ENCODE results near the gene ERBB2. TPM values are rescaled to one million over a fixed set of nuclear protein-coding genes. Genes with fewer than 3 reads are reported as not detected.

Gene ERBB2
- total and polyA plus RNA-seq, 2 experiments from 2014 or later, result 30.3 to 55.4 TPM

GRCh38 chr17:39702901-39703893 lies 3.3 kb downstream of the ERBB2 start:
- DNase-seq, result no peak
- no peak overlapping the region for H3K4me2 ChIP-seq (ENCODE audit: unreplicated experiment)
- no peak for TF ChIP-seq EZH2 (IDR thresholded peaks at IDR 0.05; ENCODE audit: insufficient read depth, poor library complexity, severe bottlenecking)
- no peak for TF ChIP-seq EZH2phosphoT487 (IDR thresholded peaks at IDR 0.05; ENCODE audit: insufficient read depth, low read depth)
- H3K4me1 ChIP-seq (ENCODE audit: insufficient read depth), result peaks cover 11% of the 10 kb centered on the region
- no peaks in the 10 kb centered on the region for H4K20me1 ChIP-seq (ENCODE audit: insufficient read depth)
- no peaks in the 10 kb centered on the region for H3K9me3 ChIP-seq (ENCODE audit: low read depth)
- no peaks in the 10 kb centered on the region for H3F3A ChIP-seq (ENCODE audit: insufficient read depth)
- H3K79me2 ChIP-seq (ENCODE audit: insufficient read depth), result peaks cover 74% of the 10 kb centered on the region
- H3K9ac ChIP-seq, result no peak overlapping the region
- in situ Hi-C loops (cut with MboI), result no loop called here
- WGBS, 2 experiments (ENCODE audit: low coverage in 1 of 2, low lambda C conversion rate in 2 of 2, missing lambda C conversion rate in 2 of 2), result 69 to 73% methylated on average over 12 of the region's 12 CpGs
- H3K9me2 ChIP-seq (ENCODE audit: insufficient read depth), result no peaks in the 10 kb centered on the region
- H2AFZ ChIP-seq, result no peak overlapping the region
- H3K27me3 ChIP-seq (replicated peaks; ENCODE audit: insufficient read depth), result no peaks in the 10 kb centered on the region
- H3K27ac ChIP-seq, result no peak overlapping the region
- H3K4me3 ChIP-seq, result no peak overlapping the region
- H3K36me3 ChIP-seq (ENCODE audit: low read depth), result no peaks in the 10 kb centered on the region; the same call in 1 of the 2 replicates

GRCh38 chr17:39703913-39704312 lies 4.0 kb downstream of the ERBB2 start:
- Histone ChIP-seq H3K4me3 (no peak overlapping the region), H3K36me3 (ENCODE audit: low read depth) (no peaks in the 10 kb centered on the region; the same call in 1 of the 2 replicates), H3K79me2 (ENCODE audit: insufficient read depth) (peaks cover 73% of the 10 kb centered on the region), H3K9ac (no peak overlapping the region), H3K4me1 (ENCODE audit: insufficient read depth) (peaks cover 11% of the 10 kb centered on the region), H3K27ac (no peak overlapping the region), H3F3A (ENCODE audit: insufficient read depth) (no peaks in the 10 kb centered on the region), H3K9me2 (ENCODE audit: insufficient read depth) (no peaks in the 10 kb centered on the region), H3K9me3 (ENCODE audit: low read depth) (no peaks in the 10 kb centered on the region), H3K27me3 (replicated peaks; ENCODE audit: insufficient read depth) (no peaks in the 10 kb centered on the region), H2AFZ (no peak overlapping the region), H4K20me1 (ENCODE audit: insufficient read depth) (no peaks in the 10 kb centered on the region), H3K4me2 (ENCODE audit: unreplicated experiment) (no peak overlapping the region)
- in situ Hi-C loops (cut with MboI), result no loop called here
- TF ChIP-seq EZH2 (IDR thresholded peaks at IDR 0.05; ENCODE audit: insufficient read depth, poor library complexity, severe bottlenecking) (no peak), EZH2phosphoT487 (IDR thresholded peaks at IDR 0.05; ENCODE audit: insufficient read depth, low read depth) (no peak)
- WGBS, 2 experiments (ENCODE audit: low coverage in 1 of 2, low lambda C conversion rate in 2 of 2, missing lambda C conversion rate in 2 of 2), result 88 to 97% methylated on average over 5 of the region's 5 CpGs
- no peak for DNase-seq

- in situ Hi-C loops (cut with MboI), result no loop called here
Observed at GRCh38 chr17:39704821-39705551, 5.1 kb downstream of the ERBB2 start.

GRCh38 chr17:39705786-39706348 lies 6.0 kb downstream of the ERBB2 start:
- no peak overlapping the region for H3K4me3 ChIP-seq
- no peak for DNase-seq
- no peak overlapping the region for H2AFZ ChIP-seq
- TF ChIP-seq EZH2 (IDR thresholded peaks at IDR 0.05; ENCODE audit: insufficient read depth, poor library complexity, severe bottlenecking) (no peak), EZH2phosphoT487 (IDR thresholded peaks at IDR 0.05; ENCODE audit: insufficient read depth, low read depth) (no peak)
- H3K9ac ChIP-seq, result no peak overlapping the region
- H3K79me2 ChIP-seq (ENCODE audit: insufficient read depth), result peaks cover 54% of the 10 kb centered on the region
- peaks cover 6% of the 10 kb centered on the region for H3K4me1 ChIP-seq (ENCODE audit: insufficient read depth)
- no peak overlapping the region for H3K4me2 ChIP-seq (ENCODE audit: unreplicated experiment)
- H3K36me3 ChIP-seq (ENCODE audit: low read depth), result no peaks in the 10 kb centered on the region; the same call in 1 of the 2 replicates
- no peak overlapping the region for H3K27ac ChIP-seq
- WGBS, 2 experiments (ENCODE audit: low coverage in 1 of 2, low lambda C conversion rate in 2 of 2, missing lambda C conversion rate in 2 of 2), result 83 to 89% methylated on average over 12 of the region's 12 CpGs
- no peaks in the 10 kb centered on the region for H3K9me3 ChIP-seq (ENCODE audit: low read depth)
- no peaks in the 10 kb centered on the region for H3K9me2 ChIP-seq (ENCODE audit: insufficient read depth)
- H3F3A ChIP-seq (ENCODE audit: insufficient read depth), result no peaks in the 10 kb centered on the region
- no peaks in the 10 kb centered on the region for H3K27me3 ChIP-seq (replicated peaks; ENCODE audit: insufficient read depth)
- no peaks in the 10 kb centered on the region for H4K20me1 ChIP-seq (ENCODE audit: insufficient read depth)
- in situ Hi-C loops (cut with MboI), result no loop called here

More at GRCh38 chr17:39704821-39705551, 5.1 kb downstream of the ERBB2 start:
- no peaks in the 10 kb centered on the region for H4K20me1 ChIP-seq (ENCODE audit: insufficient read depth)
- no peak overlapping the region for H3K4me2 ChIP-seq (ENCODE audit: unreplicated experiment)
- DNase-seq, result peak; percentile 51
- H3K27me3 ChIP-seq (replicated peaks; ENCODE audit: insufficient read depth), result no peaks in the 10 kb centered on the region
- H3F3A ChIP-seq (ENCODE audit: insufficient read depth), result no peaks in the 10 kb centered on the region
- H3K36me3 ChIP-seq (ENCODE audit: low read depth), result no peaks in the 10 kb centered on the region; the same call in 1 of the 2 replicates
- no peak for TF ChIP-seq EZH2 (IDR thresholded peaks at IDR 0.05; ENCODE audit: insufficient read depth, poor library complexity, severe bottlenecking)
- TF ChIP-seq EZH2phosphoT487 (IDR thresholded peaks at IDR 0.05; ENCODE audit: insufficient read depth, low read depth), result no peak
- no peak overlapping the region for H2AFZ ChIP-seq
- H3K27ac ChIP-seq, result no peak overlapping the region
- peaks cover 6% of the 10 kb centered on the region for H3K4me1 ChIP-seq (ENCODE audit: insufficient read depth)
- H3K9me2 ChIP-seq (ENCODE audit: insufficient read depth), result no peaks in the 10 kb centered on the region
- 66 to 68% methylated on average over 11 of the region's 11 CpGs for WGBS, 2 experiments (ENCODE audit: low coverage in 1 of 2, low lambda C conversion rate in 2 of 2, missing lambda C conversion rate in 2 of 2)
- peaks cover 63% of the 10 kb centered on the region for H3K79me2 ChIP-seq (ENCODE audit: insufficient read depth)
- H3K9ac ChIP-seq, result no peak overlapping the region
- no peak overlapping the region for H3K4me3 ChIP-seq
- H3K9me3 ChIP-seq (ENCODE audit: low read depth), result no peaks in the 10 kb centered on the region

Measured in GM23248 (cell line).